GM21529 (cell line): ENCODE results near the gene GOLIM4.

Source experiments
- ATAC-seq: cut with Tn5 transposase; IDR thresholded peaks from one replicate; pipeline ENCODE4 v1.9.1; 2021; ENCODE audit not compliant: unreplicated experiment

The GOLIM4 gene

DNA sequence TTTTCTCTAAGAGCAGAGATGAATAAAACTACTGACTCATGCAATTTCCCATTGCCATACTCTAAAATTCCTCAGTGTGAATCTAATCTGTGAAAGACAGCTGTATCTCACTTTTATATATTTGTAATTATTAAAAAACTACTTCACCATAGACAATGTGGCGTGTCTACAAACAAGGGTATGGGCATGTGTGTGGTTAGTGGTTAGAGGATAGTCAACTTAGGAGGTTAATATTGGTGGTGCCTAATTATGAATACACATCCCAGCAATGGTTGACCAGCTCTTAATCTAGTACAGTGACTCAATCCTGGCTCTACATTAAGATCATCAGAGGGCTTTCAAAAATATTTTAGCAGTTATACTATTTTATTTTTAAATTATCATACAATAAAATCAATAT is 94.5 kb downstream of the GOLIM4 start:
- no peak for ATAC-seq

DNA sequence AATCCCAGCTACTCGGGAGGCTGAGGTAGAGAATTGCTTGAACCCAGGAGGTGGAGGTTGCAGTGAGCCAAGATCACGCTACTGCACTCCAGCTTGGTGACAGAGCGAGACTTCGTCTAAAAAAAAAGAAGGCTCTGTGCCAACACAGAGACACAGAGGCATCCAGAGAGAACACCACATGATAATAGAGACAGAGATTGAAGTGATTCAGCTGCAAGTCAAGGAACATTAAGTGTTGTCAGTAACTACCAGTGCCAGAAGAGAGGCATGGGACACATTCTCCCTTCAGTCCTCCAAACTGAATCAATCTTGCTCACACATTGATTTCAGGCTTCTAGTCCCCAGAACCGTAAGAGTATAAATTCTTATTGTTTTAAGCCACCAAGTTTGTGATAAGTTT is 97.5 kb downstream of the GOLIM4 start:
- ATAC-seq, result no peak

DNA sequence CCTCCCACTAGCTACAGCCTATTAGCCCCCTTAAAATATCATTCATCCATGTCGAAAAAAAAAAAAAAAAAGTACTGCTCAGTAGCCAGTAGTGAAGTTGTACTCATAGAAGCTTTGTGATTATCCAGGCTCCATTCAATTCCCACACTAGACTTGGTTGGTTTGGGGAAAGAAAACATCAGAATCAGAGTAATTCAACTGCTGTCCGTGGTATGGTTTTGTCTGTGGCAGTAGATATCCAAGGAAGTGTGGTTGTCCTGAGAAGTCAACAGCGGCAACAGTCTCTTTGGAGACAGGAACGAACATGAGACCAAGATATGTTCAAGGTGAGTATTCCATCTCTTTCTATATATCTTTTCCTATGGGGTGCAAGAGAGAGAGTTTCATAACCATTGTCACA is 99.2 kb downstream of the GOLIM4 start:
- ATAC-seq, result no peak

DNA sequence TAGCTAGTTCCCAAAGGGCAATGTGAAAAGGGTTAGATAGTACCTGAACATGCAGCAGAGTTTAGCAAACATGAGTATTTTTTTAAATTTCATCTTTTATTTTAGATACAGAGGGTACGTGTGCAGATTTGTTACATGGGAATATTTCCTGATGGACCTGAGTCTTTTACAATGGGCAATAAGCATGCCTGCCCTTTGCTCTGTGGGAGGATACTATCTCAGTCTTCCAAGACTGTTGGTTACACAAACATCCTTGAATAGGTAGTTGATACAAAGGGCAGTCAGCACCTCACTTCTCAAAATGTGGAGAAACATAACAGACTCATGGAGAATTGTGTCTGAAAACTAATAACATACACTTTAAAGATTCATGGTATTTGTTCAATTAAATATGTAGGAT is 103.3 kb downstream of the GOLIM4 start:
- ATAC-seq, result no peak

DNA sequence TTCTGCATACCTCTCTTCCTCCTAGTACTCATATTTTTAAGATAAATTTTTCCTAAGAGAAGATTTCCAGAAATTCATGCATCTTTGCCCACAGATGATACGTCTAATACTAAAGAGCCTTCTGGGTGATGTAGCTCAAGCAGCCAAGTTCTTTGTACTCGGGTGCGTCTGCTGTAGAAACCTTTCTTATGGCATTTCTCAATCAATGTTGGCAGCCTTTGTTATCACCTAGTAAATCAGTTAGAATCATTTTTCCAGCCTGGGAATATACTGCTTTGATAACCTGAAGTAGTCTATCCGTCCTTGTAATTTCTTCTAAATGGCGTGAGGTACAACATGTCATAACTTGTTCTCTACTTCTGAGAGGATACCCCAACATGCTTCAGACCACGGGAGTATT is 104.5 kb downstream of the GOLIM4 start:
- no peak for ATAC-seq

DNA sequence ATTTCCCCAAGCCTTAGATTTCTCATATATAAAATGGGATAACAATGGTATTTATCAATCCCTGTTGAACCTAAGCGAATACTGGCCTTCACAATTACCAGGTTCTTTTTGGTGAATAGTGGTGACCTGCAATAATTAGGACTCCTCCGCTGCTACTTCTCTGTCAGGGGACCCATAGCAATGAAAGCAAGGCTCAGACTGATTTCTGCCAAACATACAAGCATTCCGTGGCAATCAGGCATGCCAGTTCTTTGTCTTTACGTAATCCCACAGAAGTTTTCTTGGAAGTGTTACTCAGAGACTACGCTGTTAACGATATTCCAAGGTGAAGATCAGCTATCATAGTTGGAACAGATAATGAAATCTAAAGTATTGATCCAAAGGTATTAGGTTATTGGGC is 105.7 kb downstream of the GOLIM4 start:
- no peak for ATAC-seq

DNA sequence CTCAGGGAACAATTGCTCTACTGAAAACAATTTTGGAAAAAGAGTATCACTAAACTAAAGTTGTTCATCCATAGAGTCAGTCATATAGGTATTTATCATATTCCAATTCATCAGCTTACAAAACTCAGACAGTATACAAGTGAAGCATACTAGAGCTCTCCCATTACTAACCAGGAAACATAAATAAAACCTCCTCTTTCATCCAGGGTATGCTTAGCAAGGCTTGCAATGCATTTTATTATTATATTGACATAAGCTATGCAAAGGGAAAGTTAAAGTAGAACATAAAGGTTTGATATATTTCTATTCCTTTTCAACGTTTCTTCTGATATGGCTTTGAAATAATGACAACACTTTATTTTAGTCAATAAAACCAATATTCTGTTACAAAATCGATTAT is 106.7 kb downstream of the GOLIM4 start:
- ATAC-seq, result no peak

DNA sequence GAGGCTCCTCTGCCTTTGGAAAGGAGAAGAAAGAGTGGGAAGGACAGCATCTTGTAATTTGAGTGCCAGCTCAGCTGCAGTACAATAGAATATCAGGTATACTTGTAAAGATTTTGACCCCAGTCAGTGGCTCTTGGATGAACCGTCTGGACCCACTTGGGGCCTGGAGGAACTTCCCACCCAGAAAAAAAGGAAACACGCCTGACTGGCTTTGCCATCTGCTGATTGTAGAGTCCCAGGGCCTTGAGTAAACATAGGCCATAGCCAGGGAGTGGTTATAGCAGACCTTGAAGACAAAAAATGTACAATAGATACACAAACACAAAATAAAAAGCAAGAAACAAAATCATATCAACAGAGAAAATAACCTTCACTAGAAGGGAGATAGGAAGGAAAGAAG is 112.1 kb downstream of the GOLIM4 start:
- no peak for ATAC-seq

DNA sequence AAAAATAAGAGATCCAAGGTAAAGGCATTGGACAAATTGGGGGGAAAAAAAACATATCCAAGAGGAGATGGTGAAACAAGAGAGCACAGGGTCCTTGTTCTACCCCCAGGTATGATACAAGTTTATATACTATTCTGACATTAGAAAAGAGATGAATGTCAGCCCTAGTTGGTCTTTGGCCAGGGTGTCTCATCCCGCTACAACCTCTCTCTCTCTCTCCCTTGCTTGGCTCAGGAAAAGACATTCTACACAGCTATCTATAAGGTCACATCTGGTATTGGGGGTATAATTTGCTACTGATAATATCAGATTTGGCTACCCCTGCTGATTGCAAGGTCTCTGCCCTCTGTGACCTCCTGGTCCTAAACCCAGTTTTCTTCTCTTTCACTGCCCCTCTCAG is 117.2 kb downstream of the GOLIM4 start:
- ATAC-seq, result no peak

DNA sequence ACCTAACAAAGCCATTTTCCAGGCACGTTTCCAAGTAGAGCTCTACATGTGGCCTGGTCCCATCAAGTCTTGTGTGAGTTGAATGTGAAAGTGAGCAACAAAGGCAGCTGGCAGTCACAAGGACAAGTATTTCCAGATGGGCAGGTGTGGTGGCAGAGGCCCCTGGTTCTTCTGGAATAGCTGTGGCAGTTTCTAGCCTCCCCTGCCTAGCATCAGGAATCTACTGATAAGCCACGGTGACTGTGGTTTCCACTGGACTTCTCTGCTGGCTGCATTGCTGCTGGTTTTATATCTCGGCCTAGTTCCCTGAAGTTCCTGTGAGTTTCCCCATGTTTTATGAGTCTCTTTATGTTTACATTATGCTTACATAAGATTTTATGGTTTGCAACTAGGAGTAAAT is 117.7 kb downstream of the GOLIM4 start:
- no peak for ATAC-seq

DNA sequence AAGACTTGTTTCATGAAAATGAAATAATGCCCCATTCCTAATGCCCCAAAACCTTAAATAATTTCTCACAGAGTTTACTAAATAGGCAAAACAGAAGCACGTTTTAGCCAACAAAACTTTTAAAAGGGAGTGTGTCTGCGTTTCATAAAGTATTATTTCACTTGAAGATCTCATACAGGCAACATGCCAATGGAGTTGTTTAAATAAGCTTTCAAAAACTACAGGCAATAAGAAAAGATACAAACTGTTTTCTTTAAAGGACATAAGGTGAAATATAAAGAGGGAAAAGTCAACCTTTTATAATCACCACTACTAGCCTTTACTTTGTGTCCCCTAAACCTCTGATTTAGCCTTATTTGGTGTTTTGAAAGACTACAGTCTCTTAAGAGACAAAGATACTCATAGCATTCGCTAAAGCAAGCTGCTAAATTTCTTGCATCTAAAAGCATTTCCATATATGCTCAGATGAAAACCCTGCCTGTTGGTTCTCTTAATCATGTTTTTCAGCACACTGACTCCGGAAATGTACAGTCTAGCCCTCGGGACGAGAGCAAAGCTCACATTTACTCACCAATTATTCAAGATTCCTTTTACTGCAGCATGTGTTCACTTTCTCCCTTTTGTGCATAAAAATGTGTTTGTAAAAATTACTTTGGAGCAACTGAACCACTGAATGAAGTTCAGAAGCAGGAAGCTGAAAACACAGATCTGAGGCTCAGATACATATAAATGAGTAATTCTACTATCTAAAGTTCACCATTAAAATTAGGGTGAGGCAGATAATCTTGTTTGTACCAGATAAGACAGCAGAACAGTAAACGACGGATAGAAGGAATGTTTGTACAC is 119.0 kb downstream of the GOLIM4 start:
- ATAC-seq, result no peak

DNA sequence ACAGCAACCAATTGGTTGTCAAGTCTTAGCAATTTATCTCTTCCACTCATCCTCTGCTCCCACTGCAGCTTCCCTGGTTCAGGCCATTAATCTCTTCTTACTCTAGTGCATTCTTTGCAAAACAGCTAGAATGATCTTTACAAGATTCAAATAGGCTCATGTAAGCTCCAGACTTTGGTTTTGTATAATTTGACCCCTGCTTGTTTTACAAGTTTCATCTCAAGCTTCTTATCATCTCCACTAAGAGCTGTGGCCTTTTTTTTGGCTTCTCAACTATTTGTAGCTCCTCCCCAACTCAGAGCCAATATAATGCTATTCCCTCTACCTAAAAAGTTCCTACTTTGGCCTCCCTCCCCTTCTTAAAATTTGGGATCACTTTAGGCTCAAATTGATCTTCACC is 121.8 kb downstream of the GOLIM4 start:
- no peak for ATAC-seq

DNA sequence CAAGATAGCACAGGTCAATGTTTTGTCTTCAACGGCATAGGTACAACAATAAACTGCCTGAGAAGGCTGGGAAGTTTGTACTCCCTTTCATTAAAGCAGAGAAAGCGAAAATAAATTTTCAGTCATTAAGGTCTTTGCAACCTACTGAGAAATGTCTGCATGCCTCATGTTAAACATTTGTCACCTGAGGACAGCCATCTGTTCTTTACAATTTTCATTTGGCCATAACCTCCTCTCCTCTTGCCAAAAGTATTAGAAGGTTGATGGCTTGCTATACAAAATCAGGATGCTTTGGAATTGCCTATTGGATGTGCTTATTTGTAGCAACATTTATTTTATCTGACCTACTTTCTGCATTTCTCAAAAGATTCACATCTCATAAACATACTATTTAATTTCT is 122.7 kb downstream of the GOLIM4 start:
- ATAC-seq, result no peak

DNA sequence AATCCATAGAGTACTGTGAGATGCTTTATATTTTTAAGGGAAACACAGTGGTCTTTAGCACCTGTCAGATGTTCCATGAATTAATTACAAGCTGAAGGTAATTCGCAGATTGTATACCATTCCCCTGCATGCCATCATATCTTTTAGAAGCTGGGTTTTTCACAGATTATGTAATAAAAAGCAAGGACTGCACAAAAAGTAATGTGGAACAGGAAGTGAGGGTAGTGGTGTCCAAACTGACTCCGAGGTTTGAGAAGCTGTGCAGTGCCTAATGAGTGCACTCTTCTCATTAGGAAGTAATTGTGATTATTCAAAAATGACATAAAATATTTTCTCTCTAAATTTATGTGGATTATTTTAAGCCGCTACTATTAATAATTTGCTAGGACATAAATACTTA is 123.2 kb downstream of the GOLIM4 start:
- no peak for ATAC-seq

DNA sequence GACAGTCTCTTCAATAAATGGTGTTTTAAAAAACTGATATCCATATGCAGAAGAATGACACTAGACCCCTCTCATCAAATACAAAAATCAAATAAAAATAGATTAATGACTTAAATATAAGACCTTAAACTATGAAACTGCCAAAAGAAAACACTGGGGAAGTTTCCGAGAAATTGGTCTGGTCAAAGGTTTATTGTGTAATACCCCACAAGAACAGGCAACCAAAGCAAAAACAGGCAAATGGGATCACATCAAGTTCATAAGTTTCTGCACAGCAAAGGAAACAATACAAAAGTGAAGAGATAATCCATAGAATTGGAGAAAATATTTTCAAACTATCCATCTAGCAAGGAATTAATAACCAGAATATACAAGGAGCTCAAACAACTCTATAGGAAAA is 126.2 kb downstream of the GOLIM4 start:
- ATAC-seq, result no peak

DNA sequence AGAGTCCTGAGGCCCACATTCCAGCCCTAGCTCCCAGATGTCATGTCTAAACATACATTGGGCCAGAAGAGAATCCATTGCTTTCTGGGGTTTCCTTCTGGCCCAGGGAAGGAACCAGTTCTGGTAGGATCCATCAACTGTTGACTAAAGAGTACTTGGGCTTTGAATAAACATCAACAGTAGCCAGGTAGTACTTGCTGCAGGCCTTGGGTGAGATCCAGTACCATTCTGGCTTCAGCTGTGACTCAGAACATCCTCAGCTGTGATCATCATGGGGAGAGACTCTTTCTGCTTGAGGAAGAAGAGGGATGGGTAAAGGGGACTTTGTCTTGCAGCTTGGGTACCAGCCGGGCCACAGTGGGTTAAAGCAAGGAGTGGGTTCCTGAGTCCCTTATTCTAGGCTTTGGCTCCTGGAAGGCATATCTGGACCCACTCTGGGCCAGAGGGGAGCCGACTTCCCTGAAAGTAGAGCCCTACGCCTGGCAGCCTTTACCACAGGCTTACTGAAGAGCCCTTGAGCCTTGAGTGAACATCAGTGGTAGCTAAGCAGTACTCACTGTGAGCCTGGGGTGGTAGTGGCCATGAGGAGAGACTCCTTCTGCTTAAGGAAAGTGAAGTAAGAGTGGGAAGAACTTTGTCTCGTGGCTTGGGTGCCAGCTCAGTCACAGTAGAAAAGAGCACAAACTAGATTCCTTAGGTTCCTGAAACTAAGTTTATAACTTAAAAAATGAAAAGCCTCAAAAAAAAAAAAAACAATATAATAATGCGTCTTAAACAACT is 128.3 kb downstream of the GOLIM4 start:
- ATAC-seq, result no peak
